ENCODE results near the gene TLE1.

Gene TLE1

DNA sequence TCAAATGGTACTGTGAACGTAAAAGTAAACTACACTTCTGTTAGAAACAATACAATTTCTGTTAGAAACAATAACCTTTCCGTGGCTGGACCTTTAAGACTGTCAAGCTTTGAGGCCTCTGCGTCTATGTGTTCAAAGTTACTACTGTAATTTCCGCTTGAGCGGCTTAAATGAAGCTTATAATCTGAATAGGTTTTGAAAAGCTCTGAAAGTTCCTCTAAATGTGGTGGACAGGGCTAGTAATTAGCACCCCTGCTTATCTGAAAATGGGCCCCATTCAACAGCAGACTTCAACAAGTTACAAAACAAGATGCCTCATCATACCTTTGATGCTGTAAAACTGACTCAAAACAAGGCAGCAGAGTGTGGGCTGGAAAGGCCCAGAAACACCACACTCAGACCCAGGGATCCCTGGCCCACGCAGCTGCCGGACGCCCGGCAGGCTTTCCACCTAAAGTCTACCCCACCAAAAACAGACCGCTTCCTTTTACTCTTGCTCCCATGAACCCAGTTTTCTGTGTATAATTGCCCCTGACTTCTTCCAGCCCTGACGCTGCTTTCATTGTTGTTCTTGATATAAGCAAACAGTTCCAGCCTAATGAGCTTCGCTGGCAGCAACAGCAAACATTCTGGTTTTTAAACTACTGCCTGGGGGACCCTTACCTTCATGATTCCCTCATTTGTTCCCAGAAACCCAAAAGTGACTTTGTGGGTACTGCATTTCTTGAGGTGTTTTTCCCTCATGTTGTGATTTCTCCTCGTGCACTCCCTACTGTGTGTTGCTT lies 66.7 kb downstream of the TLE1 start:
- no peak overlapping the region for H3K27ac ChIP-seq (ENCODE audit: low read depth, low read length)
- H3K36me3 ChIP-seq (ENCODE audit: control insufficient read depth, insufficient read depth, low read length): peaks cover 2% of the 10 kb centered on the region
- H3K4me3 ChIP-seq (ENCODE audit: low read length): no peak overlapping the region
- H3K27me3 ChIP-seq (ENCODE audit: control insufficient read depth, insufficient read depth, low read length): no peaks in the 10 kb centered on the region
- H3K4me1 ChIP-seq (ENCODE audit: control insufficient read depth, insufficient read depth, low read length): no peaks in the 10 kb centered on the region
- no peak overlapping the region for H3K9ac ChIP-seq (ENCODE audit: low read length)

DNA sequence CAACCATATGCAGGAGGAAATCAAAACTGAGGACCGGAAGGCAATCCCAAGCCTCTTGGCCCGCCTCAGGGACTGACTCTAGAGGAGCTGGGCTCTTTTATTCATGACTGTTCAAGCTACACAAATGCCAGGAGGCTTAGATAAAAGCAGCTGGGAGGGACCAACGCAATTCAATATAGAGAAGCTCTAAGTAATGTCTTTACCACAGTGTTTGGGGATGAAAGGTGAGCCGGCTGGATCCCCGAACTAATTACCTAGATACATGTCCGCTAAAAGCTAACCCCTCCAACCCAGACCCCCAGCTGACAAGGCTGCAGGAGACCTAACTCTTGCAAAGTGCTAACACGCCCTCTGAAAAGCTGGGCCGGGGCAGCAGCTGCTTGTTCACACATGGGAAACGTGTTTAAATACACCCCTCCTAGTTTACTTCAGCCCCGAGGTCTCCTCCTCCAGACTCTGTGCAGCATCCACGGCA lies 67.5 kb downstream of the TLE1 start:
- H3K27ac ChIP-seq (ENCODE audit: low read depth, low read length): no peak overlapping the region
- H3K4me3 ChIP-seq (ENCODE audit: low read length): no peak overlapping the region
- H3K36me3 ChIP-seq (ENCODE audit: control insufficient read depth, insufficient read depth, low read length): peaks cover 2% of the 10 kb centered on the region

DNA sequence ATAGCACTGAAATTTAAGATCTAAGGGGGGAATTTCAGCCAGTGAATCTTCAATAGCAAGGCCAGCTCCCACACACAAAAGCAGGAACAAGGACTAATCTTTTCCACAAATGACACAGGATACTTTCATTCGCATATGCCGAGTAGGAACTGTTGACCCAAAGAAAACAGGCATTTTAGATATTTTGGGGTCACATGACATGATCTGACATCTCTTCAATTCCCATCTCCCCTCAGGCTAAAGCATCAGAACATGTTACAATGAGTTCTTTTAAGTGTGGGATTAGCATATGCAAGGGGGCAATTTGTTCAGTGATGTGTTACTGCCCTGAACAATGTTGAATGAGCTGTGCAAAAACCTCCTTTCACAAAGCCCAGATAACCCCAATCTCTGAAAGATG lies 68.2 kb downstream of the TLE1 start:
- Histone ChIP-seq H3K4me1 (ENCODE audit: control insufficient read depth, insufficient read depth, low read length) (no peaks in the 10 kb centered on the region), H3K9ac (ENCODE audit: low read length) (no peak overlapping the region), H3K36me3 (ENCODE audit: control insufficient read depth, insufficient read depth, low read length) (peaks cover 2% of the 10 kb centered on the region), H3K27me3 (ENCODE audit: control insufficient read depth, insufficient read depth, low read length) (no peaks in the 10 kb centered on the region), H3K27ac (ENCODE audit: low read depth, low read length) (no peak overlapping the region), H3K4me3 (ENCODE audit: low read length) (no peak overlapping the region)

More for the DNA sequence above, 67.5 kb downstream of the TLE1 start:
- Histone ChIP-seq H3K4me1 (ENCODE audit: control insufficient read depth, insufficient read depth, low read length) (no peaks in the 10 kb centered on the region), H3K9ac (ENCODE audit: low read length) (no peak overlapping the region), H3K27me3 (ENCODE audit: control insufficient read depth, insufficient read depth, low read length) (no peaks in the 10 kb centered on the region)

DNA sequence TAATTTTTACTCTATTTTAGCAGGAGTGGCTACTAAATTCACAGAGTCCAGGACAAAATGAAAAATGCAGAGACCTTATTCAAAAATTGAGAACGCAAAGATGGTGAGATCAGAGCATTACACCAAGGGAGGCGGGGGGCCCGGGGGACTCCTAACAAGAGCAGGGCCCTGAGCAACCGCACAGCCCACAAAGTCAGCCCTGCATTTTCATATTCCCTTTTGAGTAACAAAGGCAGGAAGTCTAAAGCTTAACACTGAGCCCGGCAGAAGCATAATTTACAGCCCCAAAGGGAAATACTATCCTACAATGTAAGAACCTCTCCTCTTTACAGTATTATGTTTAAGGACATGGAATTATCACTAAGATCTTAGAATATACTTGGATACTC lies 69.4 kb downstream of the TLE1 start:
- Histone ChIP-seq H3K4me1 (ENCODE audit: control insufficient read depth, insufficient read depth, low read length) (no peaks in the 10 kb centered on the region), H3K27me3 (ENCODE audit: control insufficient read depth, insufficient read depth, low read length) (no peaks in the 10 kb centered on the region), H3K4me3 (ENCODE audit: low read length) (no peak overlapping the region), H3K9ac (ENCODE audit: low read length) (no peak overlapping the region), H3K27ac (ENCODE audit: low read depth, low read length) (no peak overlapping the region), H3K36me3 (ENCODE audit: control insufficient read depth, insufficient read depth, low read length) (peaks cover 2% of the 10 kb centered on the region)

DNA sequence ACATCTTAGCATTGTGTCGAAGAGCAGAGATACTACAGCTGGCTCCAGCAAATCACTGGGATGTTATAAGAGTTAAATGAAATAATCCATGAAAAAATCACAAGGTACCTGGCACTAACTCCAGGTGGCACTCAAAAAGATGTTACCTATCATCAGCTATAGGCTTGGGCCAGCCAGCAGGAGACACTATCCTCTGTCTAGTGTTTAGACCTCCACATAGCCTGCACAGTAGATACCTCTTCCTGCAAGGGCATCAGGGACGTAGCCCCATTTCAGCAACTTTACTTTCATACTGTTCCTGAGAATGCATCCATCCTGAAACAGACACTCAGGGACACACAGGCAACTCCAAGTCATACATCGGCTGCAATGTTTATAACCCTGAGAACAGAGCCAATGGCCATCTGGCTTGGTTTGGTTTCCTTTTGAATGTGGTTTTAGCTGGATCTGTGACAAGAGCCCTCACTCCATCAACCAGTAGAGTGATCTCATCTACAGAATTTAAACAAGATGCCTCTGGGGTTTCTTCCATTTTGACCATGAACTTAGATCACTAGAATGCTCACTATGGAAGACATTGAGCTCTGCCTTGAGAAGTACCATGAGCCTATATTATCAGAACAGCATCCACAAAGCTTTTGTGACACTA lies 69.9 kb downstream of the TLE1 start:
- H3K36me3 ChIP-seq (ENCODE audit: control insufficient read depth, insufficient read depth, low read length): peaks cover 2% of the 10 kb centered on the region
- no peak overlapping the region for H3K9ac ChIP-seq (ENCODE audit: low read length)
- H3K4me1 ChIP-seq (ENCODE audit: control insufficient read depth, insufficient read depth, low read length): no peaks in the 10 kb centered on the region
- H3K27me3 ChIP-seq (ENCODE audit: control insufficient read depth, insufficient read depth, low read length): no peaks in the 10 kb centered on the region
- no peak overlapping the region for H3K4me3 ChIP-seq (ENCODE audit: low read length)
- H3K27ac ChIP-seq (ENCODE audit: low read depth, low read length): no peak overlapping the region

DNA sequence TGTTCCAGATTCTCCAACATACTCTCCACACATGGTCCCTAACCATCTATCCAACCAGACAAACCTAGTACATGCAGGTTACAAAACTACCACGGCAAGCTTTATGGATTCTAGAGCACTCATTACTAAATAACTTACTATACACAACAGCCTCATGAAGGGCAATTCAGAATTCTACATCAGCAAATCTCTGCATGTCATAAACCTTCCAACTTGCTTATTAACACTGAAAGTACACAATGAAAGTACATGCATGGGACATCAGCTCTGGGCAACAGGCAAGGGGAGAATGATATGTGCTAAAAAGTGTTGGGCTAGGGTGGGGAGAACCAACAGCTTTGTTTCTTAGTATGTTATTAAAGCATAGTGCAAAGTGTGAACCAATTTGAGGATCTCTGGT lies 70.4 kb downstream of the TLE1 start:
- H3K36me3 ChIP-seq (ENCODE audit: control insufficient read depth, insufficient read depth, low read length): peaks cover 2% of the 10 kb centered on the region
- H3K27ac ChIP-seq (ENCODE audit: low read depth, low read length): no peak overlapping the region
- peaks cover 4% of the 10 kb centered on the region for H3K4me1 ChIP-seq (ENCODE audit: control insufficient read depth, insufficient read depth, low read length)
- H3K4me3 ChIP-seq (ENCODE audit: low read length): no peak overlapping the region
- H3K9ac ChIP-seq (ENCODE audit: low read length): no peak overlapping the region
- no peaks in the 10 kb centered on the region for H3K27me3 ChIP-seq (ENCODE audit: control insufficient read depth, insufficient read depth, low read length)

DNA sequence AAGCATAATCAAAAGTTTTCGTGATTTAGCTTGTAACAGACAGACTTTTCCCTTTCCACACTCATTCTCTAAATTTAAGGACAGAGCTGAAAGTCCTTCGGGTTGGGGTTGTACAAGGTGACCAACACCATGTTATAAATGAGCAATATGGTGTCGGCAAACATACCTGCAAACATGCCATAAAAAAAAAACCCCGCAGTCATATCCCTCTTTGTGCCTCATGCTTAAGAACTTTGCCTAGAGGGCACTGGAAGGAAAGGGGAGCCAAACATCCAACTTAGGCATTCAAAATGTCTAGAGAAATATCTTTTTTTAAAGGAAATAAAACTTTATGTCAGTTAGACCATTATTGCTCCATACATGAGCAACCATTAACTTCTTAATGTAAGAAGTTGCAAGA lies 73.2 kb downstream of the TLE1 start:
- Histone ChIP-seq H3K9ac (ENCODE audit: low read length) (no peak overlapping the region), H3K4me3 (ENCODE audit: low read length) (no peak overlapping the region), H3K36me3 (ENCODE audit: control insufficient read depth, insufficient read depth, low read length) (peaks cover 7% of the 10 kb centered on the region), H3K27ac (ENCODE audit: low read depth, low read length) (no peak overlapping the region), H3K4me1 (ENCODE audit: control insufficient read depth, insufficient read depth, low read length) (peaks cover 11% of the 10 kb centered on the region), H3K27me3 (ENCODE audit: control insufficient read depth, insufficient read depth, low read length) (no peaks in the 10 kb centered on the region)

DNA sequence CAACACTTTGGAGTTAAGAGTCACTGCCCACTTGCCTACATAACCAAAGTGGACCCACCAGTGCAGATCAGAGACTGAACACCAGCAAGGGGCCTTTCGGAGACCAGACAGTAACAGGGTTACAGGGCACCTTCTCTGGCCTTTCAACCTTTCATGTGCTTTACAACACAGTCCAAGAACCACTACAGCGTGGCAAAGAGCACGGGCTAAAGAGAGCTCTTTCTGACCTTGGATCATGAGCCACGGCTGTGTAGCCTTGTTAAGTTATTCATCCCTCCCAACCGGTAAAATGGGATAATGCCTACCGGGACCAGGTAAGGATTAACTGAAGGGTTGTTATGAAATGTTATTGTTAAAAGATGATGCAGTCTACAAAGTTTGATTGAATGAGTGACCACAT lies 75.0 kb downstream of the TLE1 start:
- Histone ChIP-seq H3K4me3 (ENCODE audit: low read length) (no peak overlapping the region), H3K27me3 (ENCODE audit: control insufficient read depth, insufficient read depth, low read length) (no peaks in the 10 kb centered on the region), H3K9ac (ENCODE audit: low read length) (no peak overlapping the region), H3K36me3 (ENCODE audit: control insufficient read depth, insufficient read depth, low read length) (peaks cover 14% of the 10 kb centered on the region), H3K4me1 (ENCODE audit: control insufficient read depth, insufficient read depth, low read length) (peaks cover 20% of the 10 kb centered on the region), H3K27ac (ENCODE audit: low read depth, low read length) (peak overlapping the region; percentile 94)

DNA sequence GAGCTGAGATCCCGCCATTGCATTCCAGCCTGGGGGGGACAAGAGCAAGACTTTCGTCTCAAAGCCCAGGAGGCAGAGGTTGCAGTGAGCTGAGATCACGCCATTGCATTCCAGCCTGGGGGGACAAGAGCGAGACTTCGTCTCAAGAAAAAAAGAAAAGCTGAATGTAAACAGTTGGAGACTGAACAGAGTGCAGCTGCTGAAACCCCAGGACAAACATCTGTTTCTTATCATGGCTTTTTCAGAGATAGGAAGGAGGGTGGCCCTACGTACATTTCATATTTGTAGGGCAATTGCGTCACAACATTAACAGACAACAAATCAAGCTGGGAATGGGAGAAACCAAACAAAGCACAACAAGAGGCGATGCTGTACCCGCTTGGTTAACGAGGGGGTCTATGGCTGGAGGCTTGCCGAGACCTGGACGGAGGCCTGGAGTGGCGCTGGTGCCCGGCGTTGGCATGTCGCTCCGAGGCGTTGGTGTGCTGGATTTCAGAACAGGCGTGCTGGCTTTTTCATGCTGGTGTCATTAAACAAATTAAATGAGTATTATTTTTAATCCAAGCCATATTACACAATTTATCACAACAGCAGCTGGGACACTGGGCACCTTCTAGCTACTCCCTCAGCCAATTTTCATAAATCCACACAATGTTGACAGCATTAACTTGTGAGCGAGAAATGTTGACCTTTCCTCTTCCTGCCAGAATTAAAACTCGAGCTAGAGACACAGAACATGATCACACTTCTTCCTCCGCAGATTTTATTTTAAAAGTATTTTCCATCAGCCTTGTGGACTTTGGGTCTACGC lies 76.1 kb downstream of the TLE1 start:
- Histone ChIP-seq H3K27me3 (ENCODE audit: control insufficient read depth, insufficient read depth, low read length) (no peaks in the 10 kb centered on the region), H3K36me3 (ENCODE audit: control insufficient read depth, insufficient read depth, low read length) (peaks cover 13% of the 10 kb centered on the region), H3K9ac (ENCODE audit: low read length) (no peak overlapping the region), H3K4me1 (ENCODE audit: control insufficient read depth, insufficient read depth, low read length) (peaks cover 20% of the 10 kb centered on the region), H3K27ac (ENCODE audit: low read depth, low read length) (peak overlapping the region; percentile 94), H3K4me3 (ENCODE audit: low read length) (peak overlapping the region; percentile 51)

DNA sequence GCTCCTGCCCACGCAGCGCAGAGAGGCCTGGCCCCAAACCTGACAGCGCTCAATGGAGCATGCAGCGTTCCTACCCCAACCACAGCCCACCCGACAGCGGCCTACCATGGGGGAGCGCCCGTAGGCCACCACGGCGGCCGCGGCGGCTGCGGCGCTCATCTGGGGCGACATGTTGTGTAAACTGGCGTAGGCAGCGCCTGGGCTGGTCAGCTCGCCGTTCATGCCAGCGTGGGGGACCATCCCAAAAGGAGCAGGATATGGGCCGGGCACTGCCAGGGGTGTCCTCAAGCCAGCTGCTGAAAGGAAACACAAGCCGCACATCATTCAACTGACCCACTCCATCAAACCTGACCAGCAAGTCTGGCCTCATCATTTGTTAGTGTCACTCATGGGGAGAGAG lies 77.7 kb downstream of the TLE1 start:
- H3K27ac ChIP-seq (ENCODE audit: low read depth, low read length): no peak overlapping the region
- H3K36me3 ChIP-seq (ENCODE audit: control insufficient read depth, insufficient read depth, low read length): peaks cover 13% of the 10 kb centered on the region
- H3K27me3 ChIP-seq (ENCODE audit: control insufficient read depth, insufficient read depth, low read length): no peaks in the 10 kb centered on the region
- no peak overlapping the region for H3K9ac ChIP-seq (ENCODE audit: low read length)
- no peak overlapping the region for H3K4me3 ChIP-seq (ENCODE audit: low read length)
- H3K4me1 ChIP-seq (ENCODE audit: control insufficient read depth, insufficient read depth, low read length): peaks cover 20% of the 10 kb centered on the region

DNA sequence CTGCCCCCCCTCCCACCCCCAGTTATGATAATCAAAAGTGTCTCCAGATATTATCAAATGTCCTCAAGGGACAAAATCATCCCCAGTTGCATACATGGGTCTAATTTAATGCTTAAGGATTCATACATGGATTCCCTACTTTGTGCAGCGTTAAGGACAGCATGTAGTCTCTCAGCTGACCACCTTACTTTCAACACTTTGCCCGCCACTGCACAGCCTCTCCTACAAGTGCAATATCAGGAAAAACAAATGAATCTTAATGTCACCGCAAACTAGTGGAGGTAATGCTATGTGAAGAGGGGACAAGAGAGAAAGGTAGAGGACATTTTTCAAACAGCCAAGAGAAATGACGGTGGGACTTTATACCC lies 78.6 kb downstream of the TLE1 start:
- H3K27ac ChIP-seq (ENCODE audit: low read depth, low read length): no peak overlapping the region
- H3K4me3 ChIP-seq (ENCODE audit: low read length): no peak overlapping the region
- H3K4me1 ChIP-seq (ENCODE audit: control insufficient read depth, insufficient read depth, low read length): peaks cover 20% of the 10 kb centered on the region
- peaks cover 13% of the 10 kb centered on the region for H3K36me3 ChIP-seq (ENCODE audit: control insufficient read depth, insufficient read depth, low read length)
- no peak overlapping the region for H3K9ac ChIP-seq (ENCODE audit: low read length)
- H3K27me3 ChIP-seq (ENCODE audit: control insufficient read depth, insufficient read depth, low read length): no peaks in the 10 kb centered on the region
